Epithelial cell of proximal tubule (primary cell): ENCODE results near the gene ITGAV. TPM values are rescaled to one million over a fixed set of nuclear protein-coding genes. Genes with fewer than 3 reads are reported as not detected.

Source experiments
- DNase-seq: peaks from one replicate; pipeline ENCODE4 v3.0.0-alpha.2; 2011; ENCODE audit warnings: low read depth
- H3K4me3 ChIP-seq: 2 replicates; pipeline ENCODE4 v1.5.1; 2011; ENCODE audit warnings: low read depth, mild to moderate bottlenecking, low read length
- total RNA-seq: library from RNA; depleted of rRNA; stranded (reverse); fragments of >200 nt; gene quantifications from 2 replicates; pipeline ENCODE4 v1.2.3, GENCODE V29; 2015
- TF ChIP-seq, protein P1 (sequence below): conservative IDR thresholded peaks from 2 replicates; pipeline ENCODE4 v1.5.1; 2012; ENCODE audit warnings: low read depth, mild to moderate bottlenecking, low read length

ITGAV gene
- total RNA-seq, 1 donor from 2014 or later: 135 TPM

DNA sequence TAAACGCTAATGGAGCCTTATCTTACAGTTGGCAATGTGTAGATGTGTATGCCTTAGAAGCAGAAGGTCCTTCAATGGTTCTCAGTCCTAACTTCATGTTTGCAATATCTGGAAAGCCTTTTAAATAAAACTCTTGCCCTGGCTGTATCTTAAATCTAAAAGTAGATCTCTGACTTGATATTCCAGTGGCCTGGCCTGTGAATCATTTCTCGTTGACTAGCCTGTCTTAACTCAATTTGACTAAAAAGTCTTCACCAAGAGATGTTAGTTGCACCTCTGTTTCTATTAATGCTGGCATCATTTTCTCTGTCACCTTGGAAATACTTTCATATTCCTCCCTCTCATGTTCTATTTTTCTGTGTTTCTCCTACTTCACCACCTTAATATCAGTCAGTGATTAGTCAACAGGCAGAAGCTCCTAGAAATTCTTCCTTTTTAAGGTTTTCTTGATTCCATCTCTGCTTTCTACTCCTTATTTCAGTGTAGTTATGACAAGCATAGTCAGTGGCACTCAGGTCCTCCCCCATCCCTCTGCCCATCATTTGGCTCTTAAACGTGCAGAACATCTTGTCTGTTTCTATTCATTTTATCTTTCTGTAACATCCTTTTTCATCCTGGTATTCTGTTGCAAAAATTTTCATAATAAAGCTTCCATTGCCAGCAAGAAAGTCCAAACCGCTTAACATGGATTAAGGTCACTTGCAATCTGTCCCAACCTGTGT is 4.3 kb downstream of the ITGAV start:
- TF ChIP-seq, protein P1, sequence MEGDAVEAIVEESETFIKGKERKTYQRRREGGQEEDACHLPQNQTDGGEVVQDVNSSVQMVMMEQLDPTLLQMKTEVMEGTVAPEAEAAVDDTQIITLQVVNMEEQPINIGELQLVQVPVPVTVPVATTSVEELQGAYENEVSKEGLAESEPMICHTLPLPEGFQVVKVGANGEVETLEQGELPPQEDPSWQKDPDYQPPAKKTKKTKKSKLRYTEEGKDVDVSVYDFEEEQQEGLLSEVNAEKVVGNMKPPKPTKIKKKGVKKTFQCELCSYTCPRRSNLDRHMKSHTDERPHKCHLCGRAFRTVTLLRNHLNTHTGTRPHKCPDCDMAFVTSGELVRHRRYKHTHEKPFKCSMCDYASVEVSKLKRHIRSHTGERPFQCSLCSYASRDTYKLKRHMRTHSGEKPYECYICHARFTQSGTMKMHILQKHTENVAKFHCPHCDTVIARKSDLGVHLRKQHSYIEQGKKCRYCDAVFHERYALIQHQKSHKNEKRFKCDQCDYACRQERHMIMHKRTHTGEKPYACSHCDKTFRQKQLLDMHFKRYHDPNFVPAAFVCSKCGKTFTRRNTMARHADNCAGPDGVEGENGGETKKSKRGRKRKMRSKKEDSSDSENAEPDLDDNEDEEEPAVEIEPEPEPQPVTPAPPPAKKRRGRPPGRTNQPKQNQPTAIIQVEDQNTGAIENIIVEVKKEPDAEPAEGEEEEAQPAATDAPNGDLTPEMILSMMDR: no peak
- DNase-seq: no peak
- no peak overlapping the region for H3K4me3 ChIP-seq

DNA sequence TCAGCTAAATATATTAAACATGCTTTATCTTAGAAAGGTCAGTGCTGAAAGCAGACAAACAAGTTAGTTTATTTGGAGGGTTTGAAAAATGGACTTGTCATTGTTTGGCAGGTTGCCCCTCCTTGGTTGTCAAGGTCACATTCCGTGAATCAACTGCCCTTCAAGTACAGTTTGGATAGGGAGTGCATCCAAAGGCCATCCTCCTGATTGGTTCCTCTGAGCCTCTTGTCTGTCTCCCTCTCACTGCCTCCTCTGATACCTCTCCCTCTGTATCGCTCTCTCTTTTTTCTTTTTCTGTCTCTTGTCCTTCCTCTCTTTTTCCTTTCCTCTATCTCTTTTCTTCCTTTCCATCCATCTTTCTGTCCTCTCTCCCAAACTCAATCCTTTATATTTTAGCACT is 5.4 kb downstream of the ITGAV start:
- DNase-seq: no peak
- TF ChIP-seq, protein P1: no peak
- no peak overlapping the region for H3K4me3 ChIP-seq

DNA sequence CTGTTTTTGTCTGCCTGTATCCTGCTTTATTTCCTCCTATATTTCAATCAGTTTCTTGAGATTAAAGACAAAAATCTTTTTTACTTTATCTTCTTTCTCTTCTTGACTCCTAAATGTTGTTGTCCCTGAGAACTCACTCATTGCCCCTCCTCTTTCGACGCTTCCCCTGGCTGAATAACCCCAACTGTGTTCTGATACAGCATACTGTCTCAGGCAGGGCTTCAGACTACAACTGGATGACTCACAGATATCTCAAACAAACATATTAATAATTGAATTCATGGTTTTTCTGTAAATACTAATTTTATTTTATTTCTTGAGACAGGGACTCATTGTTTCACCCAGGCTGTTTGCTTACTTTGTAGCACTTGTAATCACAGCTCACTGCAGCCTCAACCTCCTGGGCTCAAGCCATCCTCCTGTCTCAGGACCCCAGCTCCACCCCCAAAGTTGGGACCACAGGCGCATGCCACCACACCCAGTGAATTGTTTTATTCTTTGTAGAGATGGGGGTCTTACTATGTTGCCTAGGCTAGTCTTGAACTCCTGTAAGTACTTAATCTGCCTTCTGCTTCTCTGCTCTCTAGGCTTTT is 9.4 kb downstream of the ITGAV start:
- no peak overlapping the region for H3K4me3 ChIP-seq
- no peak for DNase-seq
- TF ChIP-seq, protein P1: no peak

DNA sequence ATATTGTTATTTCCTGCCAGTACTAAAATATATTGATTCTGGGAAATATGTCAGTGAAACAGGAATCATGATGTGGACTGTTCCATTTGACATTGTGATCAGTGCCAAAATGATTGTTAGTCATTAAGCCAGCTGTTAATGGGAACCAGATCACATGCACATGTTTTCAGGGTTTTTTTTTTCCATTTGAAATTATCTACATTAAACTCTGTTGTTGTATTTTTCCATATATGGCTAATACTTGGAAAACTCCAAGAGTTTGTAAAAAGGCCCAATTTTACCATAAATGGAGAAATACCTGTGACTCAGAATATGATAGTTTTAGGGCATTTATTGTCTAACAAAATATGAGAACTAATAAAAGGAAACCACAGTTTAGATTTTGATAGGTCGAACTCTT is 13.4 kb downstream of the ITGAV start:
- no peak overlapping the region for H3K4me3 ChIP-seq
- TF ChIP-seq, protein P1: no peak
- DNase-seq: no peak

DNA sequence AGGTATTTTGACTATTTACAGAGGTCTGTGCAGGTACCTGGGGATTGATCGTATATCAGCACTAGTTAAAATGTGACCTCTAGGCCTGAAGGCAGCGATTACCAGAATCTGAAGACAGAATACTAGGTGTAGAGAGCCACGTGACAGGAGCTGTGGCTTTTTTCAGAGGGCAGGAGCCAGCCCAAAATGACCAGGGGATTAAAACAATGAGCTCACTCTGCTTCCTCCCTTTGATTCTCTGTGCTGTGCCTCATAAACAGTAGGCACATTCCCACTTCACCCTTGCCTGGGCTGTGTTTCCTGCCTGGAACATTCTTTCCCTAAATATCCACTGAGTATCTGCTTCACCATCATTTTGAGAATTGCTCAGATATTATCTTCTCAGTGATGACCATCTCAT is 15.2 kb downstream of the ITGAV start:
- H3K4me3 ChIP-seq: no peak overlapping the region
- no peak for DNase-seq
- TF ChIP-seq, protein P1: no peak

DNA sequence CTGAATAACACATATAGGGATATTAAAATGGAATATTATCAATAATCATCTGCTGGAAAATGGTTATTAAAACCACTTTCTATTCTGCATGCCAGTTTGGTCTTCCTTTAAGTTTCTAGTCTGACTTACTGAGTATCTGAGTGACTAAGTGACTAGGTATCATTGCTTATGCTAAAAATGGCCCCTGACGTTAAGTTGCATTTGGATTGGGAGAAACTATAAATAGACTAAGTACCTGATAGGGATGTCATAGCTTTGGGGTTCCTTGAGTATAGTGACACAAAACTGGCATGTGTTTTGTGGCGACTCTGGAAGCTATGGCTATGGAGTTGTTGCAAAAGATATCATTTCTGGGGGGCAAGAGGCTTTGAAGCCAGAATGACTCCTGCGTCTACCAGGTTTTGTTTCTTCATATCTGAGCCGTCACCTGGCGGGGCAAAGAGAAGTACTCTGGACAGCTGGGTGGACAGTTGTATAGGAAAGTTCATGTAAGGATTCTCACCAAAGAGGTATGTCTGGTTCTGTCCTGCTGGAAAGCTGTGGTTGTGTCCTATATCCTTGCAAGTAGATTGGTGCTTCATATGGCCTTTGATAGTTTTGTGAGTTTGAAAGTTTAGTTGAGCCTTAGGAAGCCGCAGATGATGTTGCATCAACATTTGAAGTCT is 17.9 kb downstream of the ITGAV start:
- TF ChIP-seq, protein P1: no peak
- no peak overlapping the region for H3K4me3 ChIP-seq
- no peak for DNase-seq
